OCI-LY7 (cell line): ENCODE results near the gene PRRT1B. TPM values are rescaled to one million over a fixed set of nuclear protein-coding genes. Genes with fewer than 3 reads are reported as not detected.

ENCODE experiments used
- BruUV-seq: library from RNA; stranded (reverse); fragments of 400-500 nt; replicated peaks from 2 replicates; lab custom pipeline; 2021; lab: Mats Ljungman, UMichigan
- CTCF ChIA-PET: fragments of 300-600 bp; sonication (Branson Sonifier 250); formaldehyde crosslinking; loops from one replicate; lab custom pipeline; 2022; ENCODE audit warnings: antibody characterized with exemption; ENCODE audit not compliant: unreplicated experiment; lab: Charles Lee
- POLR2A ChIA-PET: fragments of 300-600 bp; sonication (Branson Sonifier 250); formaldehyde crosslinking; loops from one replicate; lab custom pipeline; 2022; ENCODE audit warnings: antibody characterized with exemption; lab: Charles Lee
- DNase-seq: peaks from one replicate; pipeline ENCODE4 v3.0.0-alpha.2; 2015; ENCODE audit warnings: low spot score
- H2AFZ ChIP-seq: fragments of 200-600 bp; sonication (generic), shearing (Covaris generic); 2 replicates; pipeline ENCODE4 v1.6.1; 2014; ENCODE audit warnings: mild to moderate bottlenecking, antibody characterized with exemption, low read length, moderate library complexity
- H3K27ac ChIP-seq: fragments of 200-600 bp; sonication (generic); 2 replicates; pipeline ENCODE4 v1.5.1; 2014; ENCODE audit warnings: mixed run types, low read depth, mild to moderate bottlenecking, moderate library complexity, low read length, inconsistent platforms; ENCODE audit not compliant: poor library complexity, severe bottlenecking
- H3K36me3 ChIP-seq: fragments of 200-600 bp; sonication (generic); 2 replicates; pipeline ENCODE4 v1.6.1; 2014; ENCODE audit warnings: mild to moderate bottlenecking, antibody characterized with exemption, low read length, moderate library complexity, mixed read lengths; ENCODE audit not compliant: insufficient read depth
- H3K4me1 ChIP-seq: fragments of 200-600 bp; sonication (generic); 2 replicates; pipeline ENCODE4 v1.5.1; 2014; ENCODE audit warnings: mild to moderate bottlenecking, low read length; ENCODE audit not compliant: insufficient read depth, poor library complexity, severe bottlenecking
- H3K4me2 ChIP-seq: fragments of 200-600 bp; sonication (generic); 2 replicates; pipeline ENCODE4 v1.6.1; 2014; ENCODE audit warnings: mild to moderate bottlenecking, low read length
- H3K4me3 ChIP-seq: fragments of 200-600 bp; sonication (generic); 2 replicates; pipeline ENCODE4 v1.5.1; 2014; ENCODE audit warnings: mild to moderate bottlenecking, low read depth, low read length; ENCODE audit not compliant: poor library complexity, severe bottlenecking
- H3K79me2 ChIP-seq: fragments of 200-600 bp; sonication (generic); 2 replicates; pipeline ENCODE4 v1.6.1; 2016; ENCODE audit warnings: low read depth, mild to moderate bottlenecking, low read length, moderate library complexity, mixed read lengths; ENCODE audit not compliant: insufficient read depth
- H3K9me2 ChIP-seq: fragments of 200-600 bp; sonication (generic); 2 replicates; pipeline ENCODE4 v1.6.1; 2016; ENCODE audit warnings: mild to moderate bottlenecking, low read length, mixed read lengths; ENCODE audit not compliant: insufficient read depth
- H3K9me3 ChIP-seq: fragments of 200-600 bp; sonication (generic); 2 replicates; pipeline ENCODE4 v1.6.1; 2014; ENCODE audit warnings: mild to moderate bottlenecking, mixed run types, low read length, mixed read lengths
- H4K20me1 ChIP-seq: fragments of 200-600 bp; sonication (generic); 2 replicates; pipeline ENCODE4 v1.6.1; 2014; ENCODE audit warnings: mild to moderate bottlenecking, antibody characterized with exemption, low read length, moderate library complexity, mixed read lengths; ENCODE audit not compliant: insufficient read depth
- EZH2phosphoT487 ChIP-seq: fragments of 200-600 bp; sonication (generic); IDR thresholded peaks from 2 replicates; pipeline ENCODE4 v1.6.1; 2018; ENCODE audit warnings: low read depth, borderline replicate concordance, mild to moderate bottlenecking, mixed run types, antibody characterized with exemption, low read length, moderate library complexity, mixed read lengths
- intact Hi-C: fragments of 100-400 bp; cut with micrococcal nuclease; formaldehyde crosslinking; loops from one replicate; pipeline ENCODE4 v1.10.0; 2022; ENCODE audit not compliant: unreplicated experiment
- total RNA-seq, 2 experiments: library from RNA; depleted of rRNA in 1 of 2; stranded (reverse); fragments of >200 nt in 1 of 2; shearing (Covaris generic) in 1 of 2; gene quantifications; 2 replicates each; pipeline ENCODE4 v1.2.3, GENCODE V29; 2014 to 2022
- TF ChIP-seq, protein P1 (sequence below): fragments of 200-600 bp; sonication (generic); conservative IDR thresholded peaks from 2 replicates; pipeline ENCODE4 v1.5.1; 2014; ENCODE audit warnings: mild to moderate bottlenecking, antibody characterized with exemption, low read length, moderate library complexity, mixed read lengths

Gene PRRT1B
- total RNA-seq, 2 experiments from 2014 or later: not detected

DNA sequence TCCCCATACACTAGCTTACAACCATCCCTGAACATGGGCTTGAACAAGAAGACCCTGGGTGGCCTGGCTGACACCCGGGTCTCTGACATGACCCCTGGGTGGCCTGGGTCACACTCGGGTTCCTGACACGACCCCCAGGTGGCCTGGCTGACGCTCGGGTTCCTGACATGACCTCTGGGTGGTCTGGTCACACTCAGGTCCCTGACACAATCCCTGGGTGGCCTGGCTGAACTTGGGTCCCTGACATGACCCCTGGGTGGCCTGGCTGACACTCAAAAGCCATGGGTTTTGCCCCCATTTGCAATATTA, 38.0 kb downstream of the PRRT1B start:
- Histone ChIP-seq H3K79me2 (no peaks in the 10 kb centered on the region), H3K27ac (no peak overlapping the region), H4K20me1 (no peaks in the 10 kb centered on the region), H3K4me2 (no peak overlapping the region), H3K4me3 (no peak overlapping the region), H3K36me3 (peaks cover 88% of the 10 kb centered on the region), H3K4me1 (peaks cover 13% of the 10 kb centered on the region), H3K9me2 (no peaks in the 10 kb centered on the region), H3K9me3 (no peaks in the 10 kb centered on the region), H2AFZ (no peak overlapping the region)
- intact Hi-C loops: no loop called here
- no TSS peak for BruUV-seq
- no peak for TF ChIP-seq EZH2phosphoT487
- TF ChIP-seq, protein P1, sequence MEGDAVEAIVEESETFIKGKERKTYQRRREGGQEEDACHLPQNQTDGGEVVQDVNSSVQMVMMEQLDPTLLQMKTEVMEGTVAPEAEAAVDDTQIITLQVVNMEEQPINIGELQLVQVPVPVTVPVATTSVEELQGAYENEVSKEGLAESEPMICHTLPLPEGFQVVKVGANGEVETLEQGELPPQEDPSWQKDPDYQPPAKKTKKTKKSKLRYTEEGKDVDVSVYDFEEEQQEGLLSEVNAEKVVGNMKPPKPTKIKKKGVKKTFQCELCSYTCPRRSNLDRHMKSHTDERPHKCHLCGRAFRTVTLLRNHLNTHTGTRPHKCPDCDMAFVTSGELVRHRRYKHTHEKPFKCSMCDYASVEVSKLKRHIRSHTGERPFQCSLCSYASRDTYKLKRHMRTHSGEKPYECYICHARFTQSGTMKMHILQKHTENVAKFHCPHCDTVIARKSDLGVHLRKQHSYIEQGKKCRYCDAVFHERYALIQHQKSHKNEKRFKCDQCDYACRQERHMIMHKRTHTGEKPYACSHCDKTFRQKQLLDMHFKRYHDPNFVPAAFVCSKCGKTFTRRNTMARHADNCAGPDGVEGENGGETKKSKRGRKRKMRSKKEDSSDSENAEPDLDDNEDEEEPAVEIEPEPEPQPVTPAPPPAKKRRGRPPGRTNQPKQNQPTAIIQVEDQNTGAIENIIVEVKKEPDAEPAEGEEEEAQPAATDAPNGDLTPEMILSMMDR: no peak
- ChIA-PET CTCF (no interaction called here), POLR2A (no interaction called here)
- no peak for DNase-seq

DNA sequence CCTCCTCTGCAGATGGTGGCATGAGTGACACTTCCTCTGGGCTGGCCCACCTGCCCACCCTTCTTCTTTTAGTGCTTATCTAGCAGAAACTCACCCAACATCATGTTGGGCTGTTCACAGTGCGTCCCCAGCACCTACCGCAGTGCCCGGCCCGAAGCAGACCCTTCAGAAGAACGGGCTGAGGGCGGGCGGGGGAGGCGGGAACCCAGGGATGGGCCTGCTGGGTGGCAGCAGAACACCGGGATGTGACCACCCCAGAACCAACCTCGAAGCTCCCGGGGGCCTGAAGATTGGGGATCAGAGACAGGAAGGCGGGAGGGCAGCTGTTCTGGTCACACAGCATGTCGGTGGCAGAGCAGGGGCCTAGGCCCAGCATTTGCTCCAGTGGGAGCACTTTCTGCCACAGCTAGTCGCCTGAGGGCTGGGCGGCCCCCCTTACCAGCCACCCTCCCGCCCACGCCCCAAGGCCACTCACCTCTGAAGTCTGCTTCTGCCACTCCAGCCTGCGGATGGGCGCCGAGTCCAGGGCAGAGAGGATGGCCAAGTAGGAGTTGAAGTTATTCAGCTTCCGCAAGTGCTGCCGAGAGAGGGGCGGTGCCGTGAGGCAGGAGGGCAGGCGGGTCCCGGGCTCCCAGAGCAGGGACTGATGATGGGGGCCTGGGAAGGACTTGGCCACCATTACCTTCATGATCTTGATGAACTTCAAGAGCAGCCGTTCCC, 38.7 kb downstream of the PRRT1B start:
- H3K9me3 ChIP-seq: no peaks in the 10 kb centered on the region
- CTCF ChIA-PET: no interaction called here
- peaks cover 88% of the 10 kb centered on the region for H3K36me3 ChIP-seq
- H3K4me1 ChIP-seq: peaks cover 10% of the 10 kb centered on the region
- intact Hi-C loops: no loop called here
- no peak overlapping the region for H3K4me3 ChIP-seq
- TF ChIP-seq, protein P1: no peak
- TF ChIP-seq EZH2phosphoT487: no peak
- H3K79me2 ChIP-seq: no peaks in the 10 kb centered on the region
- no peak for DNase-seq
- H3K27ac ChIP-seq: no peak overlapping the region
- POLR2A ChIA-PET: no interaction called here
- no peaks in the 10 kb centered on the region for H4K20me1 ChIP-seq
- no peaks in the 10 kb centered on the region for H3K9me2 ChIP-seq
- no TSS peak for BruUV-seq
- H3K4me2 ChIP-seq: no peak overlapping the region
- no peak overlapping the region for H2AFZ ChIP-seq

DNA sequence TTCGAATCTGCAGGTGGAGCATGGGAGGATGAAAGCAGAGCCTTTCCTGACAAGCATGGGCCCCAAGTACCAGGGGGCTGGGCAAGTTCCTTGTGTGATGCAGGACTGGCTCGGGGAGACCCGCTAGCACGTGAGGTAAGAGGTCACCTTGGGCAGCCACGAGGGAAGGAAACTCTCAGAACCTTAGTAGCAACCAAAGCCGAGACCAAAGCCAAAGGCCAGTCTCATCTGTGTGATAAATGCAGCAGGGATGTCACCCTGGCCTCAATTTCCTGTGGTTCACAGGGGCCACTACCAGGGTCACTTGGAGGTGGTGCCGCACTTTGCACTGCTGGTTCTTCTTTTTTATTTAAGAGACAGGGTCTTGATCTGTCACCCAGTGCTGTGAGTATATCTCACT, 39.5 kb downstream of the PRRT1B start:
- H3K4me2 ChIP-seq: no peak overlapping the region
- ChIA-PET CTCF (interaction anchor here (0.6 kb wide), 2 partner anchors 166 to 170 kb away, joined by 3 to 4 read pairs; no protein-coding TSS in a partner anchor), POLR2A (interaction anchor here (0.7 to 1.2 kb wide), 3 partner anchors 86 to 1222 kb away, joined by 3 read pairs; no protein-coding TSS in a partner anchor)
- TF ChIP-seq, protein P1: no peak
- no peak for TF ChIP-seq EZH2phosphoT487
- peaks cover 4% of the 10 kb centered on the region for H3K4me1 ChIP-seq
- no TSS peak for BruUV-seq
- intact Hi-C loops: no loop called here
- no peak overlapping the region for H2AFZ ChIP-seq
- H4K20me1 ChIP-seq: no peaks in the 10 kb centered on the region
- H3K4me3 ChIP-seq: no peak overlapping the region
- DNase-seq: no peak
- no peaks in the 10 kb centered on the region for H3K9me2 ChIP-seq
- H3K27ac ChIP-seq: no peak overlapping the region
- H3K36me3 ChIP-seq: peaks cover 88% of the 10 kb centered on the region
- no peaks in the 10 kb centered on the region for H3K79me2 ChIP-seq
- H3K9me3 ChIP-seq: no peaks in the 10 kb centered on the region
